BJ (cell line): ENCODE results near the gene TOB1. TPM values are rescaled to one million over a fixed set of nuclear protein-coding genes. Genes with fewer than 3 reads are reported as not detected.

Experiments
- CTCF ChIA-PET: fragments of 350-600 bp; formaldehyde crosslinking; extraction: SDS; loops from one replicate; lab custom pipeline; 2021; ENCODE audit warnings: antibody characterized with exemption, inconsistent platforms; lab: Yijun Ruan, JAX
- POLR2A ChIA-PET: fragments of 300-600 bp; sonication (Branson Sonifier 250); formaldehyde crosslinking; extraction: SDS; loops from one replicate; lab custom pipeline; 2021; ENCODE audit warnings: antibody characterized with exemption; lab: Charles Lee
- DNase-seq: peaks from one replicate; pipeline ENCODE4 v3.0.0-alpha.2; 2011; ENCODE audit warnings: low read depth
- H3K27me3 ChIP-seq: 2 replicates; pipeline ENCODE4 v1.6.0; 2011; ENCODE audit warnings: low read length; ENCODE audit not compliant: control insufficient read depth, insufficient read depth
- H3K36me3 ChIP-seq: 2 replicates; pipeline ENCODE4 v1.5.1; 2011; ENCODE audit warnings: low read length; ENCODE audit not compliant: control insufficient read depth, insufficient read depth
- H3K4me3 ChIP-seq: 2 replicates; pipeline ENCODE4 v1.5.1; 2011; ENCODE audit warnings: low read depth, mild to moderate bottlenecking, control low read depth, low read length
- polyA plus RNA-seq: library from polyadenylated mRNA; depleted of rRNA; stranded (reverse); fragments of >200 nt; gene quantifications from 2 replicates; pipeline ENCODE4 v1.2.3, GENCODE V29; 2011
- TF ChIP-seq, protein P1 (sequence below): IDR thresholded peaks from 2 replicates; pipeline ENCODE4 v1.5.1; 2011; ENCODE audit warnings: low read depth, mild to moderate bottlenecking, control low read depth, inconsistent platforms, low read length, moderate library complexity; ENCODE audit not compliant: insufficient read depth

TOB1 gene
- polyA plus RNA-seq, 1 experiment = 16.1 TPM

DNA sequence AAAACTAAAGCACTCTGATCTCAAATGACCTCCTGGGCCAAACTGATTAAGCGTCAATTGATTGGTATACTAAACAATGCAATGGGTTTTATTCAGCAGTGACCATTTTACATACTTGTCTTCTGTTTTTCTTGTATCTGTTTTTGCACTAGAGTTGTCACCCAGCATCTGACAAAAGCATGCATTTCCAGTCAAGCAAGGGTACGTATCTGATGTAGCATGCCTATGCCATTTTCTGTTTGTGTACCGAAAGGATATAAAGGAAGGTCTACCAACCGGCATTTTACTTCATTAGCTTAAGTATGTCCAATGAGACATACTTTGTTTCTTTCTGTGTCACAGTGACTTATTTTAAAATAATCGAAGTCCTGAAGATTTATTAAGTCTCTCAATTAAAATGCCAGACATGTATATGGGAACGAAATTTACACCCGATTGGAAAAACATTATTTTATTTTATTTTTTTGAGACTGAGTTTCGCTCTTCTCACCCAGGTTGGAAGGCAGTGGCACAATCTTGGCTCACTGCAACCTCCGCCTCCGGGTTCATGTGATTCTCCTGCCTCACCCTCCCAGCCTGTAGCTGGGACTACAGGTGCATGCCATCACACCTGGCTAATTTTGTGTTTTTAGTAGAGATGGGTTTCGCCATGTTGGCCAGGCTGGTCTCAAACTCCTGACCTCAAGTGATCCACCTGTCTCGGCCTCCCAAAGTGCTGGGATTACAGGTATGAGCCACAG lies 7.5 kb downstream of the TOB1 start:
- no peak for DNase-seq
- ChIA-PET POLR2A (no interaction called here), CTCF (interaction anchor here (0.8 to 3.0 kb wide), 2 partner anchors 91 to 97 kb away, joined by 3 to 14 read pairs; no protein-coding TSS in a partner anchor)
- TF ChIP-seq, protein P1, sequence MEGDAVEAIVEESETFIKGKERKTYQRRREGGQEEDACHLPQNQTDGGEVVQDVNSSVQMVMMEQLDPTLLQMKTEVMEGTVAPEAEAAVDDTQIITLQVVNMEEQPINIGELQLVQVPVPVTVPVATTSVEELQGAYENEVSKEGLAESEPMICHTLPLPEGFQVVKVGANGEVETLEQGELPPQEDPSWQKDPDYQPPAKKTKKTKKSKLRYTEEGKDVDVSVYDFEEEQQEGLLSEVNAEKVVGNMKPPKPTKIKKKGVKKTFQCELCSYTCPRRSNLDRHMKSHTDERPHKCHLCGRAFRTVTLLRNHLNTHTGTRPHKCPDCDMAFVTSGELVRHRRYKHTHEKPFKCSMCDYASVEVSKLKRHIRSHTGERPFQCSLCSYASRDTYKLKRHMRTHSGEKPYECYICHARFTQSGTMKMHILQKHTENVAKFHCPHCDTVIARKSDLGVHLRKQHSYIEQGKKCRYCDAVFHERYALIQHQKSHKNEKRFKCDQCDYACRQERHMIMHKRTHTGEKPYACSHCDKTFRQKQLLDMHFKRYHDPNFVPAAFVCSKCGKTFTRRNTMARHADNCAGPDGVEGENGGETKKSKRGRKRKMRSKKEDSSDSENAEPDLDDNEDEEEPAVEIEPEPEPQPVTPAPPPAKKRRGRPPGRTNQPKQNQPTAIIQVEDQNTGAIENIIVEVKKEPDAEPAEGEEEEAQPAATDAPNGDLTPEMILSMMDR = no peak
- peaks cover 1% of the 10 kb centered on the region; the same call in 1 of the 2 replicates for H3K27me3 ChIP-seq
- H3K4me3 ChIP-seq = no peak overlapping the region
- H3K36me3 ChIP-seq = peaks cover 6% of the 10 kb centered on the region

DNA sequence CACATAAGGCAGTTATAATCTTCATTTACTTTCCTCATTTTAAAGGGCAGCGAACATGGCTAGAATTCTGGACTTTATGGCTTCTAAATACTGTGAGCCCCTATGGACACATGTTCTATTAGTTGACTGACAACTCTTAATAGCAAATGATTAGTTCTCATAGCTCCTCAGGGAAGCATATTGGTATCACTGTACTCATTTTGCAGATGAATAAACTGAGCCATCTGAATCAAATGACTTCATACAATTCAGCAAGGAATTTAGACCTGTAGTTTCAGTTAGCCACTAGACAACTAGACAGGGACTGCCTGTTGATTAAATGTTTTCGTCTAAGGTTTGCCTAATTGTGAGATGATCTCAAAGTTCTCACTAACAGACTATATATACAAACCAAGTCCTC lies 9.7 kb downstream of the TOB1 start:
- ChIA-PET POLR2A (no interaction called here), CTCF (interaction anchor here (0.6 to 10.0 kb wide), 6 partner anchors 10 to 297 kb away, joined by 3 to 294 read pairs (median 4); partner anchors contain the start of genes NME1 and TOB1)
- Histone ChIP-seq H3K36me3 (no peaks in the 10 kb centered on the region), H3K27me3 (peaks cover 1% of the 10 kb centered on the region; the same call in 1 of the 2 replicates), H3K4me3 (no peak overlapping the region)
- DNase-seq = no peak
- TF ChIP-seq, protein P1 = no peak

DNA sequence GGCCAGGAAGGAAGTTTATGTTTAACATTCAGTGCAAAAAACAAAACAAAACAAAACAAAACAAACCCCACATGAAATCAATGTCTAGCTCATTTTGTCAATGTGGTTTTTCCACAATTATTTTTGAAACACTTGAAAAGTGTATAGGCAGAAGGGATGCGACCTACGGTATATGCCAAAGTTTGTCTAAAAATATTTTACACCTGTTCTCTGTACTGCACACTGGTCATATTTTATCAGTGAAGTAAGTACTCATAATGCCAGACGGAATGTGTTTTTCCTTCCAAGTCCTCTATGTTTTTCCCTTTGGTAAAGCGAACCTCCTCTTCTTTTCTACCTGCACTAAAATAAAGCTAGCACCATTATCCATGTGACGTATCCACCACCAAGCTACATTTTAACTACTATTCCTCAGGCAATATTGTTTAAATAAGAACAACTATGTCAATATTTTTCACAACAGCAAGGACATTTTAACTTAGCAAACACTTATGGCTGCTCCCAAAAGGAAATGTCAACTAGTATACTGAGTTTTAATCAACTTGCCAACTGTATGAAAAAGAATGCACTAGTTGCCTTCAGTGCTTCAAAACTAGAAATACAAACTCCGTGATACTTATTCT lies 10.3 kb downstream of the TOB1 start:
- ChIA-PET CTCF (interaction anchor here (0.6 to 10.0 kb wide), 6 partner anchors 10 to 298 kb away, joined by 4 to 294 read pairs (median 4); partner anchors contain the start of genes NME1 and TOB1), POLR2A (no interaction called here)
- Histone ChIP-seq H3K27me3 (peaks cover 1% of the 10 kb centered on the region; the same call in 1 of the 2 replicates), H3K4me3 (no peak overlapping the region), H3K36me3 (no peaks in the 10 kb centered on the region)
- no peak for DNase-seq
- TF ChIP-seq, protein P1 = no peak

DNA sequence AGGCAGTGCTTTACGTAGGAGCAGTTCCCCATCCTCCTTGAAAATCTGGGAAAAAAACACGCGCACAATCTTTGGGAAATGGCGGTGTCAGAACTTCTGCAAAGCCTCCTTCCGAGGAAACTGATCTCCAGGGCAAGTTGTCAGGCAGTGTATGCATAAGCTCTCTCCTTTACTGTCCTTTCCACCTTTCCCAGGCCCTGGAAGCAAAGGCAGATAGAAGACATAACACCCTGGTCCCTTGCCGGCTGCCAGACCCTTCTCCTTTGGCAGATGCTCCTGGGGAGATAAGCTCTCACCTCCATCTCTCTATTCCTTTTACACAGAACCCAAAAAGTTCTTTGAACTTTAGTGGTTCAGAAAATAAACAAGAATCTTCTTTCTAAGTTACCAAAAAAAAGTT lies 12.4 kb downstream of the TOB1 start:
- Histone ChIP-seq H3K27me3 (peaks cover 1% of the 10 kb centered on the region; the same call in 1 of the 2 replicates), H3K4me3 (no peak overlapping the region), H3K36me3 (no peaks in the 10 kb centered on the region)
- TF ChIP-seq, protein P1 = no peak
- no peak for DNase-seq
- ChIA-PET CTCF (interaction anchor here (1.1 to 10.0 kb wide), 8 partner anchors 8 to 204 kb away, joined by 5 to 294 read pairs (median 27); partner anchors contain the start of gene TOB1), POLR2A (no interaction called here)
